LoVo (cell line): ENCODE data around the gene ADCK2.
"Not testable (repeated sequence)": the region's sequence is repeated elsewhere in the genome, so short reads cannot be mapped to it uniquely, and the experiment has no call there.

Experiments used
- DNase-seq: peaks from one replicate; pipeline ENCODE4 v3.0.0-alpha.2; 2016; ENCODE audit warnings: low spot score

The ADCK2 gene, protein sequence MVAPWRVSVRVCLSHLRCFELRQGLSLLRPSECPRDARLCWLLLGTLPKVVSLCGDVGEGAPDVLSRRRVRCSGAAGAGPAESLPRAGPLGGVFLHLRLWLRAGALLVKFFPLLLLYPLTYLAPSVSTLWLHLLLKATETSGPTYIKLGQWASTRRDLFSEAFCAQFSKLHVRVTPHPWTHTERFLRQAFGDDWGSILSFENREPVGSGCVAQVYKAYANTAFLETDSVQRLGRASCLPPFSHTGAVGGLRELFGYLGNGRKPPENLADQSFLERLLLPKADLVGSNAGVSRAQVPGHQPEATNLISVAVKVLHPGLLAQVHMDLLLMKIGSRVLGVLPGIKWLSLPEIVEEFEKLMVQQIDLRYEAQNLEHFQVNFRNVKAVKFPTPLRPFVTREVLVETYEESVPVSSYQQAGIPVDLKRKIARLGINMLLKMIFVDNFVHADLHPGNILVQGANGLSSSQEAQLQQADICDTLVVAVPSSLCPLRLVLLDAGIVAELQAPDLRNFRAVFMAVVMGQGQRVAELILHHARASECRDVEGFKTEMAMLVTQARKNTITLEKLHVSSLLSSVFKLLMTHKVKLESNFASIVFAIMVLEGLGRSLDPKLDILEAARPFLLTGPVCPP

DNA sequence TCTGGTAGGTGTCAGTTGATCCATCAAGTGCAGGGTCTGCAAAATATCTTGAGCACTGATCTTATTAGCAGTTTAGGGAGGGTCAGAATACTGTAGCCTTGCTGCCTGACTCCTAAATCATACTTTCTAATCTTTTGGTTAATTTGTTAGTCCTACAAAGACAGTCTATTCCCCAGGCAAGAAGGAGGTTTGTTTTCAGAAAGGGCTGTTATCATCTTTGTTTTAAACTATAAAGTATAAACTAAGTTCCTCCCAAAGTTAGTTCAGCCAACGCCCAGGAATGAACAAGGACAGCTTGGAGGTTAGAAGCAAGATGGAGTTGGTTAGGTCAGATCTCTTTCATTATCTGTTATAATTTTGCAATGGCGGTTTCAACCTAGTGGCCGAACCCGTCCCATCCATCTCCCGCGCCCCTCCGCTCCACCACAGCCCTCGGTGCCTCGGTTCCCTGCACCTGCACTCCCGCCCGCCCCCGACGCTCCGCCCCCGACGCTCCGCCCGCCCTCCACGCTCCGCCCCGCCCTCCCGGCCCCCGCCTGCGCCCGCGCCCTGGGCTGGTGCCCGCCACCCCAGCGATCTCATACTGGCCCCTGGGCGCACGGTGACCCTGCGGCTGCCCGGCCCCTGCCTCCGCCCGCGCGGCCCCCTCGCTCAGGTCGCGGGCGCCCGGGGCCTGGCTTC, at the start of gene ADCK2:
Gene ADCK2, plus strand, starts transcription at position 564 of the 681 bp plus-strand sequence. CDS start 386 bp downstream, outside the sequence.
- peak; percentile 79 for DNase-seq

DNA sequence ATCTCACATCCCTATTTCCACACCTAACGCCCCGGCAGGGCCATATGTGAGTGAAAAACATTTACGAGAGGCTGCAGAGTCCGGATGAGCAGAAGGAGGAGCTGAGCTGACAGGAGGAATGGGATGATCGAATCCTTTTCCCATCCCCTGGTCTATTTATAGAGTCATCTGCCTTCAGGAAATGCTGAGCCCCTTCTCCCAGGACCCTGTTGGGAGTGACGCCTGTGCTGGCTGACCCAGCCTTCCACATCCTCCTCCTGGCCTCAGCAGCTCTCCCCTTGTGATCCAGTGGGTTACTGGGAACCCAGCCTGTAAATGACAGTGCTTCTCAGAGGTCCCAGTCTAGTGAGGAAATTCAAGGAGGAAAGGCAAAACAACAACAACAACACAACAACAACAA, 48.8 kb upstream of the ADCK2 start:
- no peak for DNase-seq

DNA sequence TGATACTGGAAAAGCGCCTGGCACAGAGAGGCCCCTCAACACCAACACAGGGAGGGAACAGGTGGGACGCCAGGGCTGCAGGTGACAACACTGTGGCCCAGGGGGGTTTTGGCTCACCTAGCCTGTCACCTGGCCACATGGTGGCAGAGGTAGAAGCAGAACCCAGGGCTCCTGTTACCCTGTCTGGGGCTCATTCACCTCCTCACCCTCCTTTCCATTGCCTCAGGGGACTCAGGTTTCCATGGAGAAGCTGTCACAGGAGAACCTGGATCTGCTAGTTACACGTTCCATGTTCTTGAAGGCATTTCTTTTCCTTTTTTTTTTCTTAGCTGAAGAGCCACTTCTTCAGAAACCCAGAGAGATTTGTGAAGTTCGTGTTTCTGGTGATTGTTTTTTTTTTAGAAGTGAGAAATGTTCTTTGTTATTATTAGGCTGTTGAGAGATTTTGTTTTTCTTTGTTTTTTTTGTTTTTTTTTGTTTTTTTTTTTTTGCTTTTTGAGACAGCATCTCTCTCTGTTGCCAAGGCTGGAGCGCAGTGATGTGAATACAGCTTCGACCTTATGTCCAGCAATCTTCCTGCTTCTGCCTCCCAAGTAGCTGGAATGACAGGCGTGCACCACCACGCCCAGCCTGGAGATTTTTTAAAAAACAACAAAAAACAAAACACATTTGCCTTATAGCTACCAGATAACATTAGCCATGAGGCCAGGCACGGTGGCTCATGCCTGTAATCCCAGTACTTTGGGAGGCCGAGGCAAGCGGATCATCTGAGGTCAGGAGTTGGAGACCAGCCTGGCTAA, 48.2 kb upstream of the ADCK2 start:
- no peak for DNase-seq

DNA sequence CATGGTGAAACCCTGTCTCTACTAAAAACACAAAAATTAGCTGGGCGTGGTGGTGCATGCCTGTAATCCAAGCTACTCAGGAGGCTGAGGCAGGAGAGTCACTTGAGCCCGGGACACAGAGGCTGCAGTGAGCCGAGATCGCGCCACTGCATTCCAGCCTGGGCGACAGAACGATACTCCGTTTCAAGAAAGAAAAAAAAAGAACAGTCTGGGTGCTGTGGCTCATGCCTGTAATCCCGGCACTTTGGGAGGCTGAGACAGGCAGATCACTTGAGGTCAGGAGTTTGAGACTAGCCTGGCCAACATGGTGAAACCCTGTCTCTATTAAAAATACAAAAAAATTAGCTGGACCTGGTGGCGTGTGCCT, 47.6 kb upstream of the ADCK2 start:
- not testable (repeated sequence) for DNase-seq

DNA sequence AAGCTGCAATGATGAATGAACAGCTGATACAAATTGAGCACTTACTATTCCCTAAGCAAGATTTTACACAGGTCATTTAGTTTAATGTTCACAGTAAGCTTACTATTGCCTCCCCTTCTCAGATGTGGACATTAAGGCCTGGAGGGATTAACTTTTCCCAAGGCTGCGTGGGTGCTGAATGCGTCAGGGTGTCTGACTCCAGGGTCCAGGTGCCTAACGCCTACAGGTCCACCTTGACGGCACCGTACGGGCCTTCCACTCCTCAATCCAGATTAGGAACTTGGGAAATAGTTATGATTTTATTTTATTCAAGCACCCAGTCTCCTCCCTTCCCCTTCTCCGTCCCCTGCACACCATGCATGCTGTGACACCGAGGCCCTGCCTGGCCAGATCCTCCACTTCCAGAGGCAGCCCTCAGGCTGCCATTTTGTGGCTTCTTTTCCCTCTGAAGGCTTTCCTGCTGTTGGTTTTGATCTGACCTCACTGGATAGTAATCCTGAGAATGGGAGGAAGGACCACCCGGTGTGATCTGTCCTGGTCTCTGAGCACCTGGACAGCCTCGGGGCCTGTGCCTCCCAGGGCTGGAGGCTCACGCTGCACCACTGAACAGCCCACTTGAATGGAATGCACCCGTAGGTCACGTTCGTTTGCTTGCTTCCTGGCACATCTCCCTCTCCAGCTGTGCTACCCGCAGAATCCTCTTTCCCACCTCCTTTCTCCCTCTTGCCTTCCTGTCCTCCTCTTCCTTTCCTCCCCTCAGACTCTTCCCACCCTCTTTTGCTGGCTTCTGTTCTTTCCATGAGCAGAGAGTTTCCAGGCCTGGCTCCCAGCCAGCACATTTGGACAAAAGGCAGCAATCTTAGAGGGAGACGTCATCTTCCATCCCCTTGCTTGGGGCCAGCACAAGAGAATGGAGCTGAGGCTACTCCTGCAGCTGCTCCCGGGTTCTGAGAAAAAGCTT, 46.6 kb upstream of the ADCK2 start:
- peak; percentile 53 for DNase-seq

DNA sequence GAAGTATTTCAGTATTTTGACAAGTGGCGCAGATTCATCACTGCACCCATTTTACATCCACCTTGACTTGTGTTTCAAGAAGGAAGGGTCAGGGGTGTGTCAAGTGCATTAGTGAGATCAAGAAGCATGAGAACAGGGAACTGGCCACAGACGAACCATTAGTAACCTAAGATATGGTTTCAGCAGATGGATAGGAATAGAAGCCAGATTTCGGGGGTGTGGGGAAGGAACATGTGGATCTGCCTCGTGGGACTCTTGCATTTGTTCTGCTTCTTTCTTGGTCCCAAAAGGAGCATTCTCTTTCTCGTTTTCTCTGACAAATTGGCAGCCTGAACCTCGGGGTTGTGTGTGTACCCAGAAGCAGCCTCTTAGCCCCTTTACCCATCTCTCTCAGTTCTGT, 41.7 kb upstream of the ADCK2 start:
- no peak for DNase-seq

DNA sequence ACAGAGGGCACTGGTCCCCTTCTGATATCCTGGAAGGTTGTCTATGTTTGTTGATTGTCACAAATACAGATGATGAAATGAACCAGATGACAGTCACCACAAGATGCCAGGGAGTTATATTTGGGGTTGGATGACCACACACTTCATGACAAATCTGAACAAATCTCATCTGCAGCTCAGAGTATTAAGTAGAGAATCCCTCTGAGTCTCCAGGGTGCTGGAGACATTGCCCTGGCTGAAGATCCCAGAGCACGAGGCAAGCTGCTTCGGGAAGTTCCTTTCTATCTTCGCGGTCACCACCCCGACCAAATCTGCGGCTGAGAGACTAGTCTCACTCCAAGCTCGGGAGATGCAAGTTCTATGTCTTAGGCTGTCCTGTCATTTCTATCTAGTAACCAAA, 41.1 kb upstream of the ADCK2 start:
- DNase-seq: no peak

DNA sequence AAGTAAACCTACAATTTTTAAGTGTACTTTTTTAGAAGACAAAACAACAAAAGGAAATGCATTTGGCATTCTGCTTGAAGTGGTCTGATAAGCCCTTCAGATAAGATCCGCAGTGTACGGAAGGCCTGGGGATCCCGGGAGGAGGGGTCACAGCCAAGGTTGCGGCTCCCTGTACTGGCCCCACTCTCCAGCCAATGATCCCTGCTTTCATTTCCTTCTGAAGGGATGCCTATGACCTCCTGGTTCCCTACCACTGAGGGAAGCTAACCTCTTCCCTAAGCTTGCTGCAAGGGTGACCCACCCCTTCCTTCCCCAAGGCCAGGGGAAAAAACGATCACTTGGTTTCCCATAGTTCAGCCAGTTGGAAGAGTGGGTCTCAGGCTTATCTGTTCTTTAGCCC, 37.4 kb upstream of the ADCK2 start:
- DNase-seq: no peak

DNA sequence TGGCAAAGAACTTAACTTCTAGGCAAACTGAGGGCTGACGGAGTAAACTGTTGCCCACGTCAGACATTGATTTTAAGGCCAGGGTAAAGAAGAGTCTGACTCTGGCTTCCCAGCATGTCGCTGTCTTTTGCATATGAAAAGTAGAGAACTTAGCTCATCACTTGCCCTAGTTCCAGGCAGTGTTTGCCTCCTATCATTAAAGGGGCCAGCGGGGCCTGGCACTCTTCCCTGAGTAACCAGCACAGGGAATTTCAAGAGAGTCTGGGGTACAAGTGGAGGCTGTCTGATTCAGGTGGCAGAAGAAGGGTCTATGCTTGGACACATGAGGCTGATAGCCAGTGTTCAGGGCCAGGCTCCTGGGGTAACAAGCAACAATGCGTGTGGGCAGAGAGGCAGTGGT, 36.9 kb upstream of the ADCK2 start:
- no peak for DNase-seq

DNA sequence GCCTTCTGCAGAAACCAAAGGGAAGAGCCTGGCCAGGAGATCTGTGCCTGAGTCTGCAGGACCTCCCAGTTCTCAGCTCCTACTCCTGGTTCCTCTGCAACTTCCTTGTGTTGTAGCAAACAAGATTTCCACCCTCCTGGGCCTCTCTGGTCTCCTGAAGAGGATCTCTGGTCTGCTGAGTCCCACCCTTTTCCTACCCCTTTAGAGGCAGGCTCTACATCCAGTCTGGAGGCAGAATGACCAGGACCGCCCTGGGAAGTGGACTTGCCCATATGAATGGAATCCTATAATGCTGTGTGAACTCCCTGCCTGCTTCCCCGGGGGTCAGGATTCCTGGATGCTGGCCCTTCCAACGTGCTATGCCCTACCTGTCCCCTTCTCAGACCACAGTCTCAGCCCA, 35.3 kb upstream of the ADCK2 start:
- no peak for DNase-seq

DNA sequence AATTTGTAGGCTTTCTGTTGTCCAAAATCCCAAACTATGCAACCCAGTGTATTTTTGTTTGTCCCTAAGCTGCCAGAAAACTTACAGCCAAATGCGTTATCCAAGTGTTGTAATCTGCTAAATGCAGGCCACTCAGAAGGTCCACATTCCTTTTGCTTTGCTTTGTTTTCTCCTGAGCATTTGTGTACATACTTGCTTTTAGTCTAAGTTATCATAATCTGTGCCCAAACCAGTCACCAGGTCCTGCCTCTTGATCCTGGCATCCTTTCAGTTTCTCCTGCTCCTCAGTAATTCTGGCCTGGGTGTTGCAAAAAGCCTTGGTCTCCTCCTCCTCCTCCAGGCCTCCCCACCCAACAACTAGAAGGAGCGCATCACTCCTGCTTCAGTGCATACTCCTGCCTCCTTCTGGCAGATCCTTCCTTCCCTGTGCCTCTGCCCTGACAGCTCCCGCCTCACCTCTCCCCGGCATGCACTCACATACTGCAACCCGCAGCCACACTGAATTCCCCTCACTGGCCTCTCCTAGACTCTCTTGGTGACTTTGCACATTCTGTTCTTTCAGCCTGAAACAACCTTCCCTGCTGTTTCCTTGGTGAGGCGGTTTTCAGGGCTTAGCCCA, 34.5 kb upstream of the ADCK2 start:
- no peak for DNase-seq

DNA sequence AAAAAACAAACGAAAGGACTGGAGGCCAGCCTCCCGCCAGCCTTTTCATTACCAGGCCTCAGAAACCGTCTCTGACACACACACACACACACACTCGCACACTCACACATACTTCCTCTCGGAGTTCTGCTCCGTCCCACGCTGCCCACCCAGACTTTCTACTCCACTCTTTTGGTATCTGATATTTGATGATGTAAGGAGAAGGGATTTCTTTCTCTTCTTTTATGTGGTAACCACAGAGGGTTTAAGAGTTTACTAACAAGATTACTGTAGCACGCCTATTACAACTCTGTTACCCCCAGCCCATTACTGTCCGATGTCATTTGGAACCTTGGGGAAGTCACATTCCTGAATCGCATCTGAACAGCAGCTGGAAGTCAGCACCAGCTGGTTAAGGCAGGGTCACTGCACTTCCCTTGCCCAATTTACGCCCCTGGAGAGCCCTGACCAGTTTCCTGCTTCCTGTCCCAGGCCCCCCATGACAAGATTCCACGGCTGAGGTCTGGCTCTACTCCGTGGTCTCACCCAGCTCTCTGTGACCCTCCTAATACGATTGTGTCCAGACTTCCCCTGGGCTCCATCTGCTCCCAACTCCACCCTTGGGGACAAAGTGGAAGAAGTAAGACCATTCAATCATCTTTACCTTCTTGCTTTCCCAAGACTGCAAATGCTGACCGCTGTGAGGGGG, 33.2 kb upstream of the ADCK2 start:
- no peak for DNase-seq

DNA sequence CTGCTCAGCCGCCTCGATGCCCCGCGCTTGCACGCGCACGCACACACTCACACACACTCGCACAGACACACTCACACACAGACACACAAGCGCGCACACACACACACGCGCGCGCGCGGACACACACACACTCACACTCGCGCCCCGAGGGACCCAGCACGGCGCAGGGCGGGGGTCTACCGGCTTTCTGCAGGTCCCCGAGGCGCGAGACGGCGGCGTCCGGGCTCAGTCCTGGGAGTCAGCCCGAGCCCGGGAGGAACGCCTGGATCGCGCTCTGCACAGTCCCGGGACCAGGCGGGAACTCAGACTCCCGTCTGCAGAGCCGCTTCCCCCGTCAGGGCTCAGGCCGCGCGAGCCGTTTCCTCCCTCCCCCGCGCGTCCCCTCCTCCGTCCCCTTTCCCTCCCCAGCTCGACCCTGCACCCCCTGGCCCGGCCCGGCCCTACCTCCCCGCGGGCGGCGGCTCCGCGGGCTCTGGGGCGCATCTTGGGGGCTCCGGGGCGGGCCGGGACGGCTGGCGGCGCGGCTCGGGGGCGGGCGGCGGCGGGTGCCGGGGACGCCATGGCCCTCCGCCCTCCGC, 32.6 kb upstream of the ADCK2 start:
- no peak for DNase-seq

DNA sequence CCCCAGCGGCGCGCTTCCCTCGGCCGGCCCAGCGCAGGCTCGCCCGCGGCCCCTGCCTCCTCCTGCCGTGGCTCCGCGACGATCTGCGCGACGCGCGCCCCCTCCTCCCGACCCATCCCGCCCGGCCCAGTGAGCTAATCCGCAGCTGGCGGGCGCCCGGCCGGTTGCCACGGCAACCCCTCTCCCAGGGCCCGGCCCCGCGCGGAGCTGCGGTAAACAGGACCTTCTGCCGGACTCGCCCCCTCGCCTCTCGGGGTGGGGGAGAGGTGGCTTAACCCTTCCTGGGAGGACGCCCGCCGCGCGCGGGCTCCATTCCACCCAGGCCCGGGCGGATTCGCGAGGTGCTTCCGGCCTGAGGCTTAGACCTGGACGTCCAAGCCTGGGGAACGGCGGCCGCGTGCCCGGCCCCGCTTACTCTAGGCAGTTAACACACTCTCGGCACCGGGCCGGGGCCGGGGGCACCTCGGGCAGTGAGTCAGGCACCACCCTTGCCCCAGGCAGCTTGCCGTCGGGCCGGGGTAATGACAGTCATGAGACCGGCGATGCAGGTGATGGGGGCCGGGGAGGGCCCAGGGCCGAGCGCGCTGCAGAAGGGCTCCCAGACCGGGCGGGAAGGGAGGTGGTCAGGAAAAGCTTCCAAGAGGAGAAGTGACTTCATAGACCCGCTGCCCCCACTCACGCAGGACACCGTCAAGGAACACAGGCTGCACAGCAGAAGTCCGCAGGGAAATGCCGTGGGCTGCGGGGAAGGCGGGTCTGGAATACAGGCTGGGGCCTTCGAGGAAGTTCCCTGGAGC, 31.8 kb upstream of the ADCK2 start, which contains the start of gene DENND2A:
Gene DENND2A, minus strand, starts transcription at position 87 of the 797 bp plus-strand sequence. CDS start 38,416 bp downstream, outside the sequence.
- no peak for DNase-seq

DNA sequence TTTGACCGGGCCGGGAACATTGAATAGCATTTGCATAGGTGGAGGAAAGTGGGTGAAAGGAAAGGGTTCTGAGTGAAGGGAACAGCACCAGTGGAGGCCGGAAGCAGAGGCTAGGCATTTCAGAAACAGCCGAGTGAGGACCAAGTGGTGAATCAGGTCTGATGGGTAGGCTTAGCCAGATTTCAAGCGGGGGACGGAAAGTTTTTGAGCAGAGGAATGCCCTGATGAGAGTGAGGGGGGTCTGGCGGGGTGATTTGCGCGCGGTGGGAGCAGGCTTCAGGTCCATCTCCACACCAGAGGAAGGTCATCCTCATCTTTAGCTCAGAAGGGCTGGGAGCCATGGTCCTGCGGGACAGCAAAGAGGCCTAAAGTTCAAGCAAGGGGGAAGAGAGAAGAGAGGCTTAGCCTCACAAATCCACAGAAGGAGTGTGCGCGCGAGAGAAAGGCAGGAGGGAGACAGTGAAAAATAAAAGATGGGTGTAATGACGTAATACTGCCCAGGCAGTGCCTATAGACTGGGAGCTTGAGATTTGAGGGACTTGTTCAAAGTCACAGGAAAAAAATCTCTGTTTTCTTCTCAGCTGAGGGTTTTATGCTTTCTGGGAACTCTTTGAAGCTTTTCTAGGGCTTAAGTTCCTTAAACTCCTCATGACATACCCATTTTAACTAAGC, 31.1 kb upstream of the ADCK2 start:
- DNase-seq: no peak

DNA sequence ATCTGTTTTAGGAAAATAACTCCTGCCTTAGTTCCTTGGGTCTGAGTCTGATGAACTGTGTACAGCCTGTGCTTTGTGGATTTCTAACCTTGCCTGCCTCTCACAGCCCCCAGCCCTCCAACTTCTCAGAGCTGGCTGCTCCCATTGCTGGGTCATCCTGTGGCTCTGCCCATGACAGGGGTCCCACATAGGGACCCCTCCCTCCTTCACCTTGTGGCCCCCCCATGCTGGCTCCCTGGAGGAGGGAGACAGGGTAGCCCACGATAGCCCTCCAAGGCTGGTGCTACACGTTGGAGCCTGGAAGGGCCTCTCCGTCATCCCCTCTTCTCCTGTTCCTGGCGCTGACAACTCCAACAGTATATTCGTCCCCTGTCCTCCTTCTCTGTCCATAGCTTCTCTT, 29.3 kb upstream of the ADCK2 start:
- DNase-seq: no peak

DNA sequence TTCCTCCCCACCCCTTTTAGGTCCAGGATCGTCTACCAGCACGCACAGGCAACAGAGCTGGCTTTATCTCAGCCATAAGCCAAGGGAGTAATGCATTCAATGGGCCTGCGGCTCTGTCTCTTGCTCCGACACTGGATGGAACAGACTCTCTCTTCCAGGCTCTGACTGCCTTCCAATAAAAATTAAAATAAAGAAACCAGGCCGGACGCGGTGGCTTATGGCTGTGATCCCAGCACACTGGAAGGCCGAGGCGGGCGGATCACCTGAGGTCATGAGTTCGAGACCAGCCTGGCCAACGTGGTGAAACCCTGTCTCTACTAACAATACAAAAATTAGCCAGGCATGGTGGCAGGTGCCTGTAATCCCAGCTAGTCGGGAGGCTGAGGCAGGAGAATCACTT, 28.0 kb upstream of the ADCK2 start:
- DNase-seq: not testable (repeated sequence)
